Loucy (cell line): ENCODE measurements around the gene ERG28.

Source experiments
- H2AFZ ChIP-seq: fragments of 200-600 bp; sonication (generic); 2 replicates; pipeline ENCODE4 v1.6.0; 2016; ENCODE audit warnings: antibody characterized with exemption, mild to moderate bottlenecking, low read length, moderate library complexity
- H3F3A ChIP-seq: fragments of 200-600 bp; 2 replicates; pipeline ENCODE4 v1.6.0; 2016; ENCODE audit warnings: antibody characterized with exemption, low read depth, mild to moderate bottlenecking
- H3K27me3 ChIP-seq: fragments of 200-600 bp; sonication (generic); 2 replicates; pipeline ENCODE4 v1.6.1; 2014; ENCODE audit warnings: low read length, mild to moderate bottlenecking; ENCODE audit not compliant: insufficient read depth, poor library complexity, severe bottlenecking
- H3K36me3 ChIP-seq: fragments of 200-600 bp; sonication (generic); 2 replicates; pipeline ENCODE4 v1.6.1; 2016; ENCODE audit warnings: low read length; ENCODE audit not compliant: insufficient read depth
- H3K4me1 ChIP-seq: fragments of 200-600 bp; sonication (generic); 2 replicates; pipeline ENCODE4 v1.5.1; 2014; ENCODE audit warnings: low read length, mild to moderate bottlenecking; ENCODE audit not compliant: insufficient read depth, poor library complexity, severe bottlenecking
- H3K4me2 ChIP-seq: fragments of 200-600 bp; sonication (generic); 2 replicates; pipeline ENCODE4 v1.6.0; 2014; ENCODE audit warnings: antibody characterized with exemption, low read length, low read depth, mild to moderate bottlenecking; ENCODE audit not compliant: poor library complexity, severe bottlenecking
- H3K4me3 ChIP-seq: fragments of 200-600 bp; sonication (generic); 2 replicates; pipeline ENCODE4 v1.5.1; 2014; ENCODE audit warnings: low read length, mild to moderate bottlenecking, mixed read lengths; ENCODE audit not compliant: poor library complexity, severe bottlenecking
- H3K79me2 ChIP-seq: fragments of 200-600 bp; sonication (generic); 2 replicates; pipeline ENCODE4 v1.6.1; 2014; ENCODE audit warnings: low read length; ENCODE audit not compliant: insufficient read depth
- H3K9ac ChIP-seq: fragments of 200-600 bp; sonication (generic); 2 replicates; pipeline ENCODE4 v1.6.0; 2014; ENCODE audit warnings: mild to moderate bottlenecking, low read depth, low read length, moderate library complexity; ENCODE audit not compliant: poor library complexity, severe bottlenecking
- H3K9me2 ChIP-seq: fragments of 200-600 bp; sonication (generic); replicated peaks from 2 replicates; pipeline ENCODE4 v1.6.1; 2016; ENCODE audit warnings: low read depth, low read length, mixed read lengths
- H3K9me3 ChIP-seq: fragments of 200-600 bp; sonication (generic); 2 replicates; pipeline ENCODE4 v1.6.1; 2014; ENCODE audit warnings: mild to moderate bottlenecking, antibody characterized with exemption, low read length, low read depth; ENCODE audit not compliant: insufficient read depth
- H4K20me1 ChIP-seq: fragments of 200-600 bp; sonication (generic); 2 replicates; pipeline ENCODE4 v1.6.0; 2014; ENCODE audit warnings: antibody characterized with exemption, low read length, mild to moderate bottlenecking; ENCODE audit not compliant: insufficient read depth, poor library complexity, severe bottlenecking
- EZH2phosphoT487 ChIP-seq: fragments of 200-600 bp; IDR thresholded peaks from 2 replicates; pipeline ENCODE4 v1.6.1; 2018; ENCODE audit warnings: antibody characterized with exemption, mild to moderate bottlenecking, moderate library complexity, borderline replicate concordance
- TF ChIP-seq, protein P1 (sequence below): fragments of 200-600 bp; sonication (generic); conservative IDR thresholded peaks from 2 replicates; pipeline ENCODE4 v1.5.1; 2014; ENCODE audit warnings: mild to moderate bottlenecking, antibody characterized with exemption, low read length

Gene ERG28

GRCh38 chr14:75703467-75703866 lies 42.8 kb upstream of the ERG28 start:
- TF ChIP-seq, protein P1, sequence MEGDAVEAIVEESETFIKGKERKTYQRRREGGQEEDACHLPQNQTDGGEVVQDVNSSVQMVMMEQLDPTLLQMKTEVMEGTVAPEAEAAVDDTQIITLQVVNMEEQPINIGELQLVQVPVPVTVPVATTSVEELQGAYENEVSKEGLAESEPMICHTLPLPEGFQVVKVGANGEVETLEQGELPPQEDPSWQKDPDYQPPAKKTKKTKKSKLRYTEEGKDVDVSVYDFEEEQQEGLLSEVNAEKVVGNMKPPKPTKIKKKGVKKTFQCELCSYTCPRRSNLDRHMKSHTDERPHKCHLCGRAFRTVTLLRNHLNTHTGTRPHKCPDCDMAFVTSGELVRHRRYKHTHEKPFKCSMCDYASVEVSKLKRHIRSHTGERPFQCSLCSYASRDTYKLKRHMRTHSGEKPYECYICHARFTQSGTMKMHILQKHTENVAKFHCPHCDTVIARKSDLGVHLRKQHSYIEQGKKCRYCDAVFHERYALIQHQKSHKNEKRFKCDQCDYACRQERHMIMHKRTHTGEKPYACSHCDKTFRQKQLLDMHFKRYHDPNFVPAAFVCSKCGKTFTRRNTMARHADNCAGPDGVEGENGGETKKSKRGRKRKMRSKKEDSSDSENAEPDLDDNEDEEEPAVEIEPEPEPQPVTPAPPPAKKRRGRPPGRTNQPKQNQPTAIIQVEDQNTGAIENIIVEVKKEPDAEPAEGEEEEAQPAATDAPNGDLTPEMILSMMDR: no peak
- TF ChIP-seq EZH2phosphoT487: no peak
- H2AFZ ChIP-seq: no peak overlapping the region
- no peaks in the 10 kb centered on the region for H3K27me3 ChIP-seq
- no peak overlapping the region for H3K9ac ChIP-seq
- no peak overlapping the region for H3K4me2 ChIP-seq
- peaks cover 66% of the 10 kb centered on the region; the same call in 1 of the 2 replicates for H3K36me3 ChIP-seq
- no peaks in the 10 kb centered on the region for H4K20me1 ChIP-seq
- no peaks in the 10 kb centered on the region for H3F3A ChIP-seq
- H3K4me3 ChIP-seq: no peak overlapping the region
- H3K9me2 ChIP-seq: no peaks in the 10 kb centered on the region
- H3K9me3 ChIP-seq: no peaks in the 10 kb centered on the region
- no peaks in the 10 kb centered on the region for H3K4me1 ChIP-seq
- no peaks in the 10 kb centered on the region for H3K79me2 ChIP-seq

GRCh38 chr14:75702616-75703261 lies 42.1 kb upstream of the ERG28 start:
- H3K4me3 ChIP-seq: no peak overlapping the region
- peaks cover 68% of the 10 kb centered on the region; the same call in 1 of the 2 replicates for H3K36me3 ChIP-seq

GRCh38 chr14:75702122-75702521 lies 41.4 kb upstream of the ERG28 start:
- Histone ChIP-seq H3K4me3 (no peak overlapping the region), H3F3A (no peaks in the 10 kb centered on the region), H3K4me1 (no peaks in the 10 kb centered on the region), H4K20me1 (no peaks in the 10 kb centered on the region), H3K9me3 (no peaks in the 10 kb centered on the region), H3K79me2 (no peaks in the 10 kb centered on the region), H3K4me2 (no peak overlapping the region), H3K9ac (no peak overlapping the region), H3K36me3 (peaks cover 67% of the 10 kb centered on the region; the same call in 1 of the 2 replicates), H3K9me2 (no peaks in the 10 kb centered on the region), H2AFZ (no peak overlapping the region), H3K27me3 (no peaks in the 10 kb centered on the region)
- TF ChIP-seq EZH2phosphoT487: no peak
- TF ChIP-seq, protein P1: no peak

More at GRCh38 chr14:75702616-75703261, 42.1 kb upstream of the ERG28 start:
- Histone ChIP-seq H3K9me2 (no peaks in the 10 kb centered on the region), H3K4me2 (no peak overlapping the region), H3K9ac (no peak overlapping the region), H2AFZ (no peak overlapping the region), H3K4me1 (no peaks in the 10 kb centered on the region), H4K20me1 (no peaks in the 10 kb centered on the region), H3K79me2 (no peaks in the 10 kb centered on the region), H3F3A (no peaks in the 10 kb centered on the region), H3K9me3 (no peaks in the 10 kb centered on the region), H3K27me3 (no peaks in the 10 kb centered on the region)
- TF ChIP-seq EZH2phosphoT487: no peak
- TF ChIP-seq, protein P1: no peak
